Mesothelial cell of epicardium (in vitro differentiated cells): ENCODE data around the gene TTC7B. TPM values are rescaled to one million over a fixed set of nuclear protein-coding genes. Genes with fewer than 3 reads are reported as not detected.
A peak's percentile ranks its signal among the peaks of the same experiment; 100 is the strongest.

Experiments
- DNase-seq, 2 experiments: peaks; one replicate each; pipeline ENCODE4 v3.0.0; 2021; ENCODE audit warnings: low spot score in 2 of 2; ENCODE audit not compliant: unreplicated experiment in 2 of 2
- H3K27ac Mint-ChIP-seq: 2 replicates; pipeline ENCODE4 v1.8.0; 2021; ENCODE audit warnings: mixed read lengths
- H3K27me3 Mint-ChIP-seq: 2 replicates; pipeline ENCODE4 v1.8.0; 2021; ENCODE audit warnings: low read depth, mixed read lengths
- H3K36me3 Mint-ChIP-seq: 2 replicates; pipeline ENCODE4 v1.8.0; 2021; ENCODE audit warnings: mixed read lengths
- H3K4me1 Mint-ChIP-seq: 2 replicates; pipeline ENCODE4 v1.8.0; 2021; ENCODE audit warnings: mixed read lengths
- H3K4me3 Mint-ChIP-seq: 2 replicates; pipeline ENCODE4 v1.8.0; 2021; ENCODE audit warnings: mild to moderate bottlenecking, moderate library complexity, mixed read lengths
- H3K9me3 Mint-ChIP-seq: 2 replicates; pipeline ENCODE4 v1.8.0; 2021; ENCODE audit warnings: mixed read lengths
- CTCF ChIP-seq: fragments of 200-600 bp; sonication (generic); IDR thresholded peaks from one replicate; pipeline ENCODE4 v1.5.0; 2021; ENCODE audit warnings: antibody characterized with exemption; ENCODE audit not compliant: unreplicated experiment
- total RNA-seq: library from RNA; stranded (reverse); gene quantifications from 3 replicates; pipeline ENCODE4 v1.2.1, GENCODE V29; 2021

TTC7B gene
- total RNA-seq, 1 donor from 2014 or later, result 56.5 TPM

DNA sequence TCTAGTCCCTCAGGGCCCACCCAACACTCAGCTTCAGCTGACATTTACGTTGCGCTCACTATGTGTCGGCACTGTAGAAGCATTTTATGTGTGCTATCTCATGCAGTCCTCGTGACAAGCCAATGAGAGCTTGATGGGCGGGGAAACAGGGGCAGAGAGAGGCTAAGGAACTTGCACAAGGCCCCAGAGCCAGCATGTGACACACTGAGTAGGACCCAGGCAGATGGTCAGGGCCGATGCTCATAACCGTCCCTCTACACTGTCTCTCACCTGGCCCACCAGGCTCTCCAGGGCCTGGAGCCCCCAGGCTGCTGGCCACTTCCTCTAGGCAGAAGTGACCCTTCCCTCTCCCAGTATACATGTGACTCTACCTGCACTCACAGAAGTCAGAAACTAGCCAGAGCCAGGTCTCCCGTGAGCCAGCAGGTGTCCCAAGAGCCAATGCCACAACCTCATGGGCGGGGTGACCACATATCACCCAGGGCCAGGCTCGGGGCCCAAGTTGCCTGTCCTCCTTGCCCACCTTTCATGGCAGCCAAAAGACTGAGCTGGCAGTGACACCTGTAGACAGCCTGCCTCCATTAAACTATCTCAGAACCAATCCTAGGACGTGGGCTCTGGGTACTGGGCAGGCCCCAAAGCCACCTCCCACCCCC is 38.3 kb downstream of the TTC7B start:
- no peaks in the 10 kb centered on the region for H3K4me1 Mint-ChIP-seq
- H3K27me3 Mint-ChIP-seq, result no peaks in the 10 kb centered on the region
- no peak overlapping the region for H3K27ac Mint-ChIP-seq
- H3K4me3 Mint-ChIP-seq, result no peak overlapping the region
- no peaks in the 10 kb centered on the region for H3K9me3 Mint-ChIP-seq
- no peak for TF ChIP-seq CTCF
- no peak for DNase-seq
- peaks cover 20% of the 10 kb centered on the region for H3K36me3 Mint-ChIP-seq

- peaks cover 20% of the 10 kb centered on the region for H3K36me3 Mint-ChIP-seq
- no peak overlapping the region for H3K4me3 Mint-ChIP-seq
- H3K9me3 Mint-ChIP-seq, result no peaks in the 10 kb centered on the region
- no peaks in the 10 kb centered on the region for H3K27me3 Mint-ChIP-seq
- no peak for TF ChIP-seq CTCF
- no peak for DNase-seq
- H3K27ac Mint-ChIP-seq, result no peak overlapping the region
- H3K4me1 Mint-ChIP-seq, result no peaks in the 10 kb centered on the region
Observed at GRCh38 chr14:90777358-90777757, 38.9 kb downstream of the TTC7B start.

DNA sequence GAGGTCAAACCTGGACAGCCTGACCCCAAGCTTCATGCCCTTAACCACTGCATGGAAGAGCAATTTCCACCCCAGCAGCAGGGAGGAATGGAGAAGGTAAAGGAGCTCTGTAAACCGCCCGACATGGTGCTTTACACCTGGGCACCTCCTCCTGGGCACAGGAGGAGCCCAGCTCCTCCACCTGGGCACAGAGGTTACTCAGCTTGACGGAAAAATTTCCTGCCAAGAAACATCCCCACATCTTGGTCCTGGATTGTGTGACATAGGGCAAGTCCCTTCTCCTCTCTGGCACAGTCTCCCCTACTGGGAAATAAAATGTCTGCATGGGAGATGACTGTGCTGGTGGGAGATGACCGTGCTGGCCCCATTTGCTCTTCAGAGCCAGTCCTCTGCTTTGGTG is 40.8 kb downstream of the TTC7B start:
- no peak for TF ChIP-seq CTCF
- no peak overlapping the region for H3K4me3 Mint-ChIP-seq
- no peaks in the 10 kb centered on the region for H3K4me1 Mint-ChIP-seq
- H3K27ac Mint-ChIP-seq, result no peak overlapping the region
- DNase-seq, result no peak
- no peaks in the 10 kb centered on the region for H3K27me3 Mint-ChIP-seq
- H3K9me3 Mint-ChIP-seq, result no peaks in the 10 kb centered on the region
- H3K36me3 Mint-ChIP-seq, result peaks cover 22% of the 10 kb centered on the region

GRCh38 chr14:90774316-90774715 is 41.9 kb downstream of the TTC7B start:
- no peak for TF ChIP-seq CTCF
- Mint-ChIP-seq H3K4me1 (no peaks in the 10 kb centered on the region), H3K36me3 (peaks cover 24% of the 10 kb centered on the region), H3K27ac (no peak overlapping the region), H3K4me3 (no peak overlapping the region), H3K9me3 (peaks cover 4% of the 10 kb centered on the region), H3K27me3 (no peaks in the 10 kb centered on the region)
- no peak for DNase-seq

GRCh38 chr14:90773705-90774104 is 42.5 kb downstream of the TTC7B start:
- no peaks in the 10 kb centered on the region for H3K4me1 Mint-ChIP-seq
- TF ChIP-seq CTCF, result no peak
- no peak overlapping the region for H3K27ac Mint-ChIP-seq
- peaks cover 30% of the 10 kb centered on the region for H3K36me3 Mint-ChIP-seq
- no peak overlapping the region for H3K4me3 Mint-ChIP-seq
- peaks cover 10% of the 10 kb centered on the region for H3K9me3 Mint-ChIP-seq
- peak in 1 of 2 experiments; percentile 17 for DNase-seq
- no peaks in the 10 kb centered on the region for H3K27me3 Mint-ChIP-seq

DNA sequence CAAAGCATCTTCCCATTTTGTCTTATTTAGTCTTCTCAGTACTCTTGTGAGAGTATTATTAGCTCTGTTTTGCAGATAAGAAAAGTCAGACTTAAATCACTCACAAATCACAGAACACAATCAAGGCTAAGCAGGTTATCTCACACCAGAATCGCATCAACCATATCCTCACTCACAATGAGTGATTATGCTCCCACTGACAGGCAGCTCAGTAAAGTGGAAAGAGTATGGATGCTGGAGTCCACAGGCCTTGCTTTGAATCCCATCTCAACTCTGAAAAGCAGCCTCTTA is 43.1 kb downstream of the TTC7B start:
- TF ChIP-seq CTCF, result no peak
- H3K27ac Mint-ChIP-seq, result no peak overlapping the region
- H3K4me1 Mint-ChIP-seq, result no peaks in the 10 kb centered on the region
- no peak for DNase-seq
- H3K4me3 Mint-ChIP-seq, result no peak overlapping the region
- peaks cover 15% of the 10 kb centered on the region for H3K9me3 Mint-ChIP-seq
- H3K36me3 Mint-ChIP-seq, result peaks cover 32% of the 10 kb centered on the region
- no peaks in the 10 kb centered on the region for H3K27me3 Mint-ChIP-seq
